CD14-positive monocyte (primary cell): ENCODE data around the gene ZNF85. TPM values are rescaled to one million over a fixed set of nuclear protein-coding genes. Genes with fewer than 3 reads are reported as not detected.
"Not testable (repeated sequence)": the region's sequence is repeated elsewhere in the genome, so short reads cannot be mapped to it uniquely, and the experiment has no call there.

Experiments used
- DNase-seq, 3 donors: peaks; one replicate each; pipeline ENCODE4 v3.0.0-alpha.2; 2011 to 2022
- H2AFZ ChIP-seq: 2 replicates; pipeline ENCODE4 v1.6.0; 2012; ENCODE audit warnings: mild to moderate bottlenecking, low read depth, low read length, inconsistent platforms; ENCODE audit not compliant: insufficient read depth, poor library complexity, severe bottlenecking
- H3K27ac ChIP-seq, 2 donors: 1 replicate in 1 of 2; 2 replicates in 1 of 2; pipeline ENCODE4 v1.5.1; 2012 to 2013; ENCODE audit warnings: low read length in 2 of 2, control low read depth in 1 of 2, inconsistent platforms in 1 of 2, low read depth in 1 of 2, mild to moderate bottlenecking in 1 of 2
- H3K27me3 ChIP-seq, 2 donors: one replicate each; pipeline versions ENCODE4 v1.6.0 to v1.6.1; 2011 to 2013; ENCODE audit warnings: low read length in 2 of 2; ENCODE audit not compliant: control insufficient read depth in 2 of 2, insufficient read depth in 2 of 2
- H3K36me3 ChIP-seq, 2 donors: replicated peaks in 1 of 2; 1 replicate in 1 of 2; 2 replicates in 1 of 2; pipeline versions ENCODE4 v1.5.1 to v1.6.1; 2012 to 2013; ENCODE audit warnings: low read length in 2 of 2, control low read depth in 1 of 2, inconsistent platforms in 1 of 2, mild to moderate bottlenecking in 1 of 2; ENCODE audit not compliant: insufficient read depth in 2 of 2, control insufficient read depth in 1 of 2
- H3K4me1 ChIP-seq, 2 donors: 1 replicate in 1 of 2; 2 replicates in 1 of 2; pipeline versions ENCODE4 v1.5.1 to v1.6.1; 2012 to 2013; ENCODE audit warnings: low read length in 2 of 2, control low read depth in 1 of 2, inconsistent platforms in 1 of 2, mild to moderate bottlenecking in 1 of 2, moderate library complexity in 1 of 2; ENCODE audit not compliant: insufficient read depth in 2 of 2, control insufficient read depth in 1 of 2
- H3K4me2 ChIP-seq: replicated peaks from 2 replicates; pipeline ENCODE3; 2012; ENCODE audit warnings: low read length, moderate library complexity, mild to moderate bottlenecking; ENCODE audit not compliant: poor library complexity, severe bottlenecking; ENCODE audit errors: extremely low read depth
- H3K4me3 ChIP-seq, 3 experiments: fragments of 200-600 bp in 1 of 3; sonication (generic) in 1 of 3; replicated peaks in 1 of 3; 1 replicate in 2 of 3; 2 replicates in 1 of 3; pipeline ENCODE4 v1.5.1; 2011 to 2013; ENCODE audit warnings: low read length in 3 of 3, mild to moderate bottlenecking in 3 of 3, control low read depth in 2 of 3, low read depth in 2 of 3, inconsistent platforms in 1 of 3, moderate library complexity in 1 of 3
- H3K79me2 ChIP-seq: 2 replicates; pipeline ENCODE4 v1.6.0; 2012; ENCODE audit warnings: mild to moderate bottlenecking, control low read depth, inconsistent platforms, low read length, moderate library complexity; ENCODE audit not compliant: insufficient read depth
- H3K9ac ChIP-seq: 2 replicates; pipeline ENCODE4 v1.6.0; 2017; ENCODE audit warnings: low read length, mild to moderate bottlenecking; ENCODE audit not compliant: insufficient read depth, poor library complexity, severe bottlenecking
- H3K9me3 ChIP-seq, 2 donors: replicated peaks in 1 of 2; 1 replicate in 1 of 2; 2 replicates in 1 of 2; pipeline versions ENCODE4 v1.5.1 to v1.6.1; 2012 to 2013; ENCODE audit warnings: low read length in 2 of 2, control low read depth in 1 of 2; ENCODE audit not compliant: control insufficient read depth in 1 of 2, insufficient read depth in 1 of 2
- H4K20me1 ChIP-seq: 2 replicates; pipeline ENCODE4 v1.6.0; 2012; ENCODE audit warnings: mild to moderate bottlenecking, low read length, control low read depth, moderate library complexity; ENCODE audit not compliant: insufficient read depth
- H3K27ac Mint-ChIP-seq, 7 donors: one replicate each; pipeline ENCODE4 v1.8.0; 2020; ENCODE audit warnings: mild to moderate bottlenecking in 7 of 7, mixed read lengths in 7 of 7, moderate library complexity in 6 of 7, inconsistent platforms in 2 of 7
- H3K27me3 Mint-ChIP-seq, 3 donors: one replicate each; pipeline ENCODE4 v1.8.0; 2021 to 2022; ENCODE audit warnings: low read depth in 3 of 3, mild to moderate bottlenecking in 3 of 3, mixed read lengths in 3 of 3, moderate library complexity in 3 of 3, inconsistent platforms in 1 of 3
- H3K36me3 Mint-ChIP-seq, 2 donors: one replicate each; pipeline ENCODE4 v1.8.0; 2020; ENCODE audit warnings: mixed read lengths in 2 of 2, inconsistent platforms in 1 of 2, mild to moderate bottlenecking in 1 of 2
- H3K4me1 Mint-ChIP-seq: one replicate; pipeline ENCODE4 v1.8.0; 2020; ENCODE audit warnings: mild to moderate bottlenecking, mixed read lengths
- H3K4me3 Mint-ChIP-seq, 2 donors: one replicate each; pipeline ENCODE4 v1.8.0; 2020; ENCODE audit warnings: mild to moderate bottlenecking in 2 of 2, mixed read lengths in 2 of 2, moderate library complexity in 1 of 2
- H3K9me3 Mint-ChIP-seq, 7 donors: one replicate each; pipeline ENCODE4 v1.8.0; 2020 to 2022; ENCODE audit warnings: mixed read lengths in 7 of 7, mild to moderate bottlenecking in 6 of 7, moderate library complexity in 6 of 7, inconsistent platforms in 2 of 7
- WGBS: methylation state at CpG from one replicate; pipeline ENCODE4 v1.1.5; 2013; ENCODE audit warnings: missing lambda C conversion rate; ENCODE audit not compliant: insufficient coverage; 5-methylcytosine and 5-hydroxymethylcytosine counted together
- intact Hi-C, 2 donors: fragments of 100-400 bp; cut with micrococcal nuclease; formaldehyde crosslinking; loops; one replicate each; pipeline versions ENCODE4 v1.15.0 to v1.15.1; 2023
- polyA plus RNA-seq, 3 donors: library from polyadenylated mRNA; depleted of rRNA in 1 of 3; unstranded in 2 of 3; stranded (reverse) in 1 of 3; fragments of 300-500 nt in 2 of 3; fragments of >200 nt in 1 of 3; fragmentation: Illumina TruSeq in 2 of 3; gene quantifications; 1 replicate in 2 of 3; 2 replicates in 1 of 3; pipeline ENCODE4 v1.2.3, GENCODE V29; 2012 to 2021
- TF ChIP-seq, protein P1 (sequence below): fragments of 200-600 bp; IDR thresholded peaks from one replicate; pipeline ENCODE4 v1.8.0; 2022; ENCODE audit warnings: antibody characterized with exemption, mild to moderate bottlenecking

The ZNF85 gene
- polyA plus RNA-seq, 3 donors = 0.85 to 2.8 (median 1.2) TPM

DNA sequence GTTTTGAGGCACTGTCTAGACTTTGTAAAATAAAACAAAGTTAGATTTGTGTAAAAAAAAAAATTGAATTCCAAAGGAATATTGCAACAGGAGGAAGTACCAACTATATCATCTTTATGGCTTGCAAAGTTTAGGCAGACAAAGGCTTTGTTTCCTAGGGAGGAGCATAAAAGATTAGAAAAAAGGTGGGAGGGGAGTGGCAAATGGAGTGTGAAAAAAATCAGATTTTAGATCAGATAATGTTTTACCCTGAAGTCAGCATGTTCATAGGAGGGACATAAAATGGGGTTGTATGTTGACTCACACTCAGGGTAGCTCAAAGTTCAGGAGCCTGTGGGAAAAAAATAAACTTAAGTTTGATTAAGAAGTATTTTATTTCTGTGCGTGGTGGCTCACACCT is 3.7 kb downstream of the ZNF85 start:
- peaks cover 0 to 18% of the 10 kb centered on the region in 2 donors for H3K36me3 ChIP-seq
- peaks cover 0 to 4% (median 0%) of the 10 kb centered on the region in 3 donors for H3K27me3 Mint-ChIP-seq
- no peak overlapping the region for H3K9ac ChIP-seq
- H3K4me1 ChIP-seq = peaks cover 8 to 17% of the 10 kb centered on the region in 2 donors
- H4K20me1 ChIP-seq = no peaks in the 10 kb centered on the region
- no peak overlapping the region for H2AFZ ChIP-seq
- H3K36me3 Mint-ChIP-seq = peaks cover 17 to 27% of the 10 kb centered on the region in 2 donors
- H3K4me1 Mint-ChIP-seq = peaks cover 11% of the 10 kb centered on the region
- H3K27ac ChIP-seq = no peak overlapping the region
- intact Hi-C loops = no loop called here
- H3K27me3 ChIP-seq = no peaks in the 10 kb centered on the region
- TF ChIP-seq, protein P1, sequence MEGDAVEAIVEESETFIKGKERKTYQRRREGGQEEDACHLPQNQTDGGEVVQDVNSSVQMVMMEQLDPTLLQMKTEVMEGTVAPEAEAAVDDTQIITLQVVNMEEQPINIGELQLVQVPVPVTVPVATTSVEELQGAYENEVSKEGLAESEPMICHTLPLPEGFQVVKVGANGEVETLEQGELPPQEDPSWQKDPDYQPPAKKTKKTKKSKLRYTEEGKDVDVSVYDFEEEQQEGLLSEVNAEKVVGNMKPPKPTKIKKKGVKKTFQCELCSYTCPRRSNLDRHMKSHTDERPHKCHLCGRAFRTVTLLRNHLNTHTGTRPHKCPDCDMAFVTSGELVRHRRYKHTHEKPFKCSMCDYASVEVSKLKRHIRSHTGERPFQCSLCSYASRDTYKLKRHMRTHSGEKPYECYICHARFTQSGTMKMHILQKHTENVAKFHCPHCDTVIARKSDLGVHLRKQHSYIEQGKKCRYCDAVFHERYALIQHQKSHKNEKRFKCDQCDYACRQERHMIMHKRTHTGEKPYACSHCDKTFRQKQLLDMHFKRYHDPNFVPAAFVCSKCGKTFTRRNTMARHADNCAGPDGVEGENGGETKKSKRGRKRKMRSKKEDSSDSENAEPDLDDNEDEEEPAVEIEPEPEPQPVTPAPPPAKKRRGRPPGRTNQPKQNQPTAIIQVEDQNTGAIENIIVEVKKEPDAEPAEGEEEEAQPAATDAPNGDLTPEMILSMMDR = no peak
- H3K9me3 Mint-ChIP-seq = peaks cover 22 to 78% (median 70%) of the 10 kb centered on the region in 7 donors
- H3K4me3 ChIP-seq = no peak overlapping the region
- H3K79me2 ChIP-seq = peaks cover 5% of the 10 kb centered on the region
- H3K4me2 ChIP-seq = no peak overlapping the region
- no CpG with 5 or more reads among the region's 1 CpG for WGBS
- no peak overlapping the region for H3K27ac Mint-ChIP-seq
- H3K4me3 Mint-ChIP-seq = no peak overlapping the region
- no peak for DNase-seq
- peaks cover 52 to 55% of the 10 kb centered on the region in 2 donors for H3K9me3 ChIP-seq

DNA sequence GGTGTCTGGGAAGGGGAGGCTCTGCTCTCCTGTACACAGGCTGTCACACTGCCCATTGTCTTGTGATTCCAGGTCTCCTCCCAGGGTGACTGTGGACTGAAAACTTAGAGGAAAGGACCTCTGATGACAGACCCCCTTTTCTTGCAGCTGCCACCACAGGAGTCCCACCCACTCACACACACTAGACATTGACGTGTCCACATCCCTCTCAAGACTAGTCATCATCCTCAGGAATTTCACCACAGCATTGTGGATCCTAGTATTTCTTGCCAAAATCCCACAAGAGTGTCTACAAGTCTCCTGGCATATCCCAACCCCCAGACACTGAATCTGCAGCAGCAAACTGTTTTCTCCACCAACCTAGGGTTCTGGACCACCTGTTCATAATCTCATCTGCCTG is 5.3 kb downstream of the ZNF85 start:
- H3K27me3 Mint-ChIP-seq = peaks cover 0 to 4% (median 0%) of the 10 kb centered on the region in 3 donors
- H3K27ac ChIP-seq = no peak overlapping the region
- no peak overlapping the region for H3K4me2 ChIP-seq
- H3K27me3 ChIP-seq = no peaks in the 10 kb centered on the region
- no peak overlapping the region for H3K27ac Mint-ChIP-seq
- peaks cover 9% of the 10 kb centered on the region for H3K4me1 Mint-ChIP-seq
- H2AFZ ChIP-seq = no peak overlapping the region
- no peak overlapping the region for H3K4me3 ChIP-seq
- intact Hi-C loops = no loop called here
- H3K79me2 ChIP-seq = peaks cover 5% of the 10 kb centered on the region
- TF ChIP-seq, protein P1 = no peak
- no peaks in the 10 kb centered on the region for H4K20me1 ChIP-seq
- 100% methylated on average over 1 of the region's 1 CpG for WGBS
- peaks cover 0 to 28% of the 10 kb centered on the region in 2 donors for H3K36me3 ChIP-seq
- peaks cover 56 to 69% of the 10 kb centered on the region in 2 donors for H3K9me3 ChIP-seq
- H3K4me3 Mint-ChIP-seq = no peak overlapping the region
- peaks cover 22 to 84% (median 73%) of the 10 kb centered on the region in 7 donors for H3K9me3 Mint-ChIP-seq
- H3K36me3 Mint-ChIP-seq = peaks cover 19 to 29% of the 10 kb centered on the region in 2 donors
- no peak for DNase-seq
- no peak overlapping the region for H3K9ac ChIP-seq
- H3K4me1 ChIP-seq = peaks cover 5 to 10% of the 10 kb centered on the region in 2 donors

DNA sequence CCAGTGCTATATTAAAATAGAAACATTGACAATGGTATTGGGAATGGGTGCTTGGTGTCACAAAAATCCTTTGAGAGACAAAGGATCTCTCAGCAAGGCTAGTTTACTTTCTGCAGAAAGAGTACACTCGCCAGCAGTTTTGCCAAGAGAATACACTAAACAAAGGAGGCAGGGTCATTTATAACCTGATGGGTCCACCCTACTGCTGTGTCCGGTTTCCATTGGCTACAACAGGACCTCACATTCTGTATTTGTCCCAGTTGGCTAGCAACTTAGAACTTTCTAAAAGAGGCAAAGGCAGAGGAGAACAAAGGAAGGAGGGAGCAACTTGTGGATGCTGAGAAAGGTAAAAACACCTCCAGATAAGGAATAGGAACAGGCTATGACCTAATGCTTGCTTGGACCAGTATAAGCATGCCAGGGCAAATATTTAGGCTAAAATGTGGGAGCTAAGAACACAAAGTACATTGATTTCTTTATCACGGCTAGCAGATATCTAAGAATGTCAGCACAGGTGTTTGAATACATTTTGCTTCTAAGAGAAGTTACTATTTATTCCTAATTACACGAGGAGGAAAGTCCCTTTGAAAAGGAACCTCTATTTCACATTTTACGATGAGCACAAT is 13.4 kb downstream of the ZNF85 start:
- H3K36me3 ChIP-seq = peaks cover 5 to 78% of the 10 kb centered on the region in 2 donors
- H3K27me3 ChIP-seq, H3K4me1 Mint-ChIP-seq, H3K4me3 Mint-ChIP-seq, H2AFZ ChIP-seq, H4K20me1 ChIP-seq, H3K4me3 ChIP-seq, DNase-seq, H3K9ac ChIP-seq, H3K27me3 Mint-ChIP-seq, intact Hi-C loops, H3K4me1 ChIP-seq, H3K27ac ChIP-seq, H3K27ac Mint-ChIP-seq, H3K4me2 ChIP-seq, H3K79me2 ChIP-seq: not testable (repeated sequence)
- peaks cover 42 to 58% of the 10 kb centered on the region in 2 donors for H3K36me3 Mint-ChIP-seq
- WGBS = 94% methylated on average over 2 of the region's 5 CpGs
- H3K9me3 ChIP-seq = peaks cover 52 to 79% of the 10 kb centered on the region in 2 donors
- H3K9me3 Mint-ChIP-seq = peaks cover 14 to 78% (median 58%) of the 10 kb centered on the region in 7 donors
